ENCODE results near the gene VAMP3.

The VAMP3 gene

DNA sequence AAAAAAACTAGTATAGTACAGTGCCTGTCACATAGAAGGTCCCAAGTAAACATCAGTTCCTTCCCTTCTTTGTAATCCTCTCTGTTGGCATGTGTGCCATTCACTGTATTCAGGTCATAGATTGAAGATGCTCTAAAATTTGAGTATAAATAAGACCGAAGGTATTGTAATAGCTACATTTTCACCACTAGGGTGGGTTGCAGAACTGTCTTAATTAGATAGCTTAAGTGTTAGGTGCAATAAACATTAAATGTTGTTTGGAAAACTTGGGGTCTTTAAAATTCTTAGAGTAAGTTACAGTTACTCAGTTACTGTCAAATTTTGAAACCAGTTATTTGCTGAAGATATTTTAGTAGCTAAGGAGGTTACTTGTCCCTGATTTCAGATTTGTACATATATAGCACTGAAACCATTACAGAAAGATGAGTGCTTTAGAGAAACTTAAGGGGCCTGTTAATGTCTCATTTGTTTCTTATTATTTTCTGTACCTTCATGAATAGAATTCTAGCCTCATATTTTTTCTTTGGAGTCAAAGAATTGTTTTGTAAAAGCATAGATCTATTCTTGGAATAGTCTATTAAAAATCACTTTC lies 37.3 kb downstream of the VAMP3 start:
- DNase-seq (ENCODE audit: low read depth), result peak; percentile 55
- TF ChIP-seq CTCF (IDR thresholded peaks at IDR 0.05; ENCODE audit: low read depth, low read length), result no peak
- H3K4me3 ChIP-seq (ENCODE audit: low read depth, low read length), result no peak overlapping the region

GRCh38 chr1:7809742-7810141 lies 38.6 kb downstream of the VAMP3 start:
- DNase-seq (ENCODE audit: low read depth), result no peak
- TF ChIP-seq MYC (IDR thresholded peaks at IDR 0.05; ENCODE audit: low read depth, low read length), result no peak
- TF ChIP-seq POLR2A (IDR thresholded peaks at IDR 0.05; ENCODE audit: extremely low read depth, insufficient read length), result no peak
- TF ChIP-seq MAX (IDR thresholded peaks at IDR 0.05; ENCODE audit: low read depth, low read length), result no peak
- TF ChIP-seq CTCF (IDR thresholded peaks at IDR 0.05; ENCODE audit: low read depth, low read length), result no peak
- no peak overlapping the region for H3K4me3 ChIP-seq (ENCODE audit: low read depth, low read length)

DNA sequence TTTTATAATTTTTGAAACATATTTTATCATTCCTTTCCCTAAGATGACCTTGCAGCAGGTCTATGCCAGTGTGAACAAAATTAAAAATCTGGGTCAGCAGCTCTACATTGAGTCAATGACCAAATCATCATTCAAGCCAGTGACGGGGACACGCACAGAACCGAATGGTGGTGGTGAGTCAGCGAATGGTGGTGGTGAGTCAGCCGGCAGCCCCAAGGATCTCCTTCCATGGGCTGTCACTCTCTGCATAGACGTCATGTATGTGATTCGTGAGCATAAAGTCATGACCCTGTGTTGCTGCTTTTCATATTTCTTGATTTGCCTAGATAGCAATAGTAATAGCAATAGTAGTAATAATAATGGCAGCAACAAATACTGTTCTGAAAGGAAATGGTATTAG lies 39.3 kb downstream of the VAMP3 start:
- peak; percentile 40 for DNase-seq (ENCODE audit: low read depth)
- no peak overlapping the region for H3K4me3 ChIP-seq (ENCODE audit: low read depth, low read length)
- TF ChIP-seq MAX (IDR thresholded peaks at IDR 0.05; ENCODE audit: low read depth, low read length) (no peak), POLR2A (IDR thresholded peaks at IDR 0.05; ENCODE audit: extremely low read depth, insufficient read length) (no peak), MYC (IDR thresholded peaks at IDR 0.05; ENCODE audit: low read depth, low read length) (no peak), CTCF (IDR thresholded peaks at IDR 0.05; ENCODE audit: low read depth, low read length) (no peak)

DNA sequence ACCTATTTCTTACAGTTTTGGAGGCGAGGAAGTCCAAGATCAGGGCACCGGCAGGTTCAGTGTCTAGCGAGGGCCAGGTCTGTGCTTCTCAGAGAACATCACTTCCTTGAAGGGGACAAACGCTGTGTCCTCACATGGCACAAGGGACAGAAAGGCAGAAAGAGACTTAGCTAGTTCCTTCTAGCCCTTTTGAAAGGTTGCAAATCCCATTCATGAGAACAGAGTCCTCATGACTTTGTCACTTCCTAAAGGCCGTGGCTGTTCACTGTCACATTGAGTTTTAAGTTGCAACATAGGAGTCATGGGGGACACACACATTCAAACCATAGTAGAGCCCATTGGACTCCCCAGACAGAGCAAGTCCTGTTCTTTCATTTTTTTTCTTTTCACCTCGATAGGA lies 40.4 kb downstream of the VAMP3 start:
- no peak overlapping the region for H3K4me3 ChIP-seq (ENCODE audit: low read depth, low read length)
- TF ChIP-seq CTCF (IDR thresholded peaks at IDR 0.05; ENCODE audit: low read depth, low read length) (no peak), POLR2A (IDR thresholded peaks at IDR 0.05; ENCODE audit: extremely low read depth, insufficient read length) (no peak), MAX (IDR thresholded peaks at IDR 0.05; ENCODE audit: low read depth, low read length) (no peak), MYC (IDR thresholded peaks at IDR 0.05; ENCODE audit: low read depth, low read length) (no peak)
- DNase-seq (ENCODE audit: low read depth), result no peak

DNA sequence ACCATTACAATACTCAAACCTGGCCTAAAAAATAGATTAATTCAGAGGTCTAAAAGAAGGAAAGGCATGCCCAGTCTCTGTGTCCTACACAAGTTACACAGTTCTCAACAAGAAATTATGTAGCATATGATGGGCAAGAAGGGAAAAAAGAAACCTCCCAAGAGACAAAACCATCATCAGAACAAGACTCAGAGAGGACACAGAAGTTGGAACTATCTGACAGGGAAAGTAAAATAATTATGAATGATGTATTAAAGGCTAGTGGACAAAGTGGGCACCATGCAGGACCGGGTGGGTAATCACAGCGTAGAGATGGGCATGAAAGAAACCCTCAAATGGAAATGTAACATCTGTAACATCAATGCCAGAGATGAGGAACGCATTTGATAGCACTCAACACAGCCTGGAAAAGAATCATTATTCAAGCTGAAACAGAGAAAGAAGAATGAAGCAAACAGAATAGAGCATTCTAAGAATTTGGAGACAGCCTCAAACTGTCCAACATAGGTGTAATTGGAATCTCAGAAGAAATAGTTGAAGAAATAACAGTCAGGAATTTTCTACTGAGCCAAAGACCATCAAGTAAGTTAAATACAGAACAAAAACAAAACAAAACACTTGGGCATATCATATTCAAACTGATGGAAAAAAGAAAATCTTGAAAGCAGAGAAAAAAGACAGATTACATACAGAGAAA lies 42.7 kb downstream of the VAMP3 start:
- no peak for DNase-seq (ENCODE audit: low read depth)
- no peak overlapping the region for H3K4me3 ChIP-seq (ENCODE audit: low read depth, low read length)
- TF ChIP-seq CTCF (IDR thresholded peaks at IDR 0.05; ENCODE audit: low read depth, low read length), result no peak
- no peak for TF ChIP-seq POLR2A (IDR thresholded peaks at IDR 0.05; ENCODE audit: extremely low read depth, insufficient read length)
- TF ChIP-seq MAX (IDR thresholded peaks at IDR 0.05; ENCODE audit: low read depth, low read length), result no peak
- TF ChIP-seq MYC (IDR thresholded peaks at IDR 0.05; ENCODE audit: low read depth, low read length), result no peak
